RPMI7951 (cell line): ENCODE results near the gene TBC1D32. TPM values are rescaled to one million over a fixed set of nuclear protein-coding genes. Genes with fewer than 3 reads are reported as not detected.
A peak's percentile ranks its signal among the peaks of the same experiment; 100 is the strongest.
"Not testable (repeated sequence)": the region's sequence is repeated elsewhere in the genome, so short reads cannot be mapped to it uniquely, and the experiment has no call there.

Experiments used
- DNase-seq: peaks from one replicate; pipeline ENCODE4 v3.0.0-alpha.2; 2012; ENCODE audit warnings: low read depth
- total RNA-seq: library from RNA; depleted of rRNA; stranded (reverse); fragments of >200 nt; shearing (Covaris generic); gene quantifications from 2 replicates; pipeline ENCODE4 v1.2.3, GENCODE V29; 2014; rRNA removed

TBC1D32 gene, protein sequence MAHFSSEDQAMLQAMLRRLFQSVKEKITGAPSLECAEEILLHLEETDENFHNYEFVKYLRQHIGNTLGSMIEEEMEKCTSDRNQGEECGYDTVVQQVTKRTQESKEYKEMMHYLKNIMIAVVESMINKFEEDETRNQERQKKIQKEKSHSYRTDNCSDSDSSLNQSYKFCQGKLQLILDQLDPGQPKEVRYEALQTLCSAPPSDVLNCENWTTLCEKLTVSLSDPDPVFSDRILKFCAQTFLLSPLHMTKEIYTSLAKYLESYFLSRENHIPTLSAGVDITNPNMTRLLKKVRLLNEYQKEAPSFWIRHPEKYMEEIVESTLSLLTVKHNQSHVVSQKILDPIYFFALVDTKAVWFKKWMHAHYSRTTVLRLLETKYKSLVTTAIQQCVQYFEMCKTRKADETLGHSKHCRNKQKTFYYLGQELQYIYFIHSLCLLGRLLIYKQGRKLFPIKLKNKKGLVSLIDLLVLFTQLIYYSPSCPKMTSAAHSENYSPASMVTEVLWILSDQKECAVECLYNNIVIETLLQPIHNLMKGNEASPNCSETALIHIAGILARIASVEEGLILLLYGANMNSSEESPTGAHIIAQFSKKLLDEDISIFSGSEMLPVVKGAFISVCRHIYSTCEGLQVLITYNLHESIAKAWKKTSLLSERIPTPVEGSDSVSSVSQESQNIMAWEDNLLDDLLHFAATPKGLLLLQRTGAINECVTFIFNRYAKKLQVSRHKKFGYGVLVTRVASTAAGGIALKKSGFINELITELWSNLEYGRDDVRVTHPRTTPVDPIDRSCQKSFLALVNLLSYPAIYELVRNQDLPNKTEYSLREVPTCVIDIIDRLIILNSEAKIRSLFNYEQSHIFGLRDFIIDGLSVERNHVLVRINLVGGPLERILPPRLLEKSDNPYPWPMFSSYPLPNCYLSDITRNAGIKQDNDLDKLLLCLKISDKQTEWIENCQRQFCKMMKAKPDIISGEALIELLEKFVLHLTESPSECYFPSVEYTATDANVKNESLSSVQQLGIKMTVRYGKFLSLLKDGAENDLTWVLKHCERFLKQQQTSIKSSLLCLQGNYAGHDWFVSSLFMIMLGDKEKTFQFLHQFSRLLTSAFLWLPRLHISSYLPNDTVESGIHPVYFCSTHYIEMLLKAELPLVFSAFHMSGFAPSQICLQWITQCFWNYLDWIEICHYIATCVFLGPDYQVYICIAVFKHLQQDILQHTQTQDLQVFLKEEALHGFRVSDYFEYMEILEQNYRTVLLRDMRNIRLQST
- total RNA-seq, result 6.5 and 10.8 TPM in 2 replicates

DNA sequence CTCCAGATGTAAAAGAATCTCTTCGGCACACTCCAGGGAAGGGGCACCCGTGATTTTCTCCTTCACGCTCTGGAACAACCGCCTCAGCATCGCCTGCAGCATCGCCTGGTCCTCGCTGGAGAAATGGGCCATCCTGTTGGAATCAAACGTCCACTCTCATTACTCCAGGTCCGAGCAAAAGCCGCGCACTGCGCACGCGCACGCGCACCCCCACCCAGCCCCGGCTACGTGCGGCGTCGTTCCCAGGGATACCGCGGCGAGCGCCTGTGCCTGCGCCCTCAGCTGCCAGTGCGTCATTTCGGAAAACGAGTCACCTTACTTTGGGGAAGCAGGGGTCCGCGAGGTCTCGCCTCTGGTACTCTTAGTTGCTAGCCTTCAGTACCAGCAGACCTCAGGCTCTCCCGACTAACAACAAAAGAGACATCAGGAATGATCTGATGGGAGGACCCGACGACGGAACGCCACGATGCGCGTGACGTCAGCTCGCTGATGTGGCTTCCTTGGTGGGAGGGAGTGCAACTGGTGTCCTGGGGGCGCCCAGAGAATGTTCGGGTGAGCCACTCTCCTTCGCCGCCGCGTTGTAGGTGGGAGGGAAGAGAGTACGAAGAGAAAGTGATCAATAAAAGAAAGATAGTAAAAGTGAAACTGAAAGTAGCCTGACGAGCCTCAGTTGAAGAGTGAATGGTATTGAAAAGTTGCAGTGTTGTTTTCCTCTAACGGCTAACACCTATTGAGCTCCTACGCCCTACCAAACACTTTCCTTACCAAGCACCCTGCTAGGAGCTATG lies at the start of gene TBC1D32:
TBC1D32 (minus strand) TSS at position 182 of the 788 bp plus-strand sequence; CDS start at position 132, 50 bp downstream.
- peak; percentile 87 for DNase-seq

DNA sequence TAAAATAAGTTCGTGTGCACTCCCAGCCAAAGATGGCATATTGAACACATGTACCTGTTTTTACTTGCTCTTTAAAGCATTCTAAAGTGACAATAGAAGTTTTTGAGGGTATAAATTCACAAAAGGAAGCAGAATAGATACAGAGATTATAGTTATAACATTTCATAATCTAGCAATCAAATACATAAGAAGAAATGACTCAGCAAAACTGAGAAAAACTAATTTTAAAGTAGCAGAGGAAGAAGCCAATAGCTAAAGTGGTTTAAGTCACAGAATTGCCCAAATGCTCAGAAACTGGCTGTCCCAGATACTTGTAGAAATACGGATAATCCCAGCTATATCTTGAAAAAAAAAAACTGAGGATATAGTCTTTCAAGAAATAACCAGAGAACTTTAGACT lies 49.2 kb upstream of the TBC1D32 start:
- DNase-seq, result no peak

DNA sequence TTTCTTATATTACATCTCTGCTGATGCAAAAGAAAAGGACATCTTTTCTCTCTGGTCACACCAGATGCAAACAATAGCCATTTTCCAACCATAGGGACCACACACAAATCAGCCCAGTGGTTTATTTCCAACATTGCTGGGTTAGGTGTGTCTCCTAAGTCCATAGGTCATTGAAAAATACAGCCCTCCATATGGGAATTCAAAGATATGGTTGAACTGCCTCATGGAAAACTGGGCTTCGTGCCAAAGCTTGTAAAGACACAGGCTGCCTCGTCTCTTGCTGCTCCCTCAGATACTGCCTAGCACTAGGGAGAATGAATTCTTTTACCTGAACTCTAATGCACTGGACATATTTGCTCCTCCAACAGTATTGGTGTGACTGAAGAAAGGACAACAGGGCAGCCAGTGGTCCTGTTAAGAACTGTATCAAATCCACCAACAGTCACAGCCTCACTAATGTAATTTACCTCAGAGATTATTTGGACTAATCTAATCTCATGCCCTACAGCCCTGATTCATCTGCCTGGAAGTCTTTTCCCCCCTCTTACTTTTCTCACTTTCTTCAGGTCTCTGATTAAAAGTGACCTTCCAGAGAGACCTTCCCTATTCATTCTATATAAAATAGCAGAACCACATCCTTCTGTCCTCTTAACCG lies 48.3 kb upstream of the TBC1D32 start:
- peak; percentile 30 for DNase-seq

DNA sequence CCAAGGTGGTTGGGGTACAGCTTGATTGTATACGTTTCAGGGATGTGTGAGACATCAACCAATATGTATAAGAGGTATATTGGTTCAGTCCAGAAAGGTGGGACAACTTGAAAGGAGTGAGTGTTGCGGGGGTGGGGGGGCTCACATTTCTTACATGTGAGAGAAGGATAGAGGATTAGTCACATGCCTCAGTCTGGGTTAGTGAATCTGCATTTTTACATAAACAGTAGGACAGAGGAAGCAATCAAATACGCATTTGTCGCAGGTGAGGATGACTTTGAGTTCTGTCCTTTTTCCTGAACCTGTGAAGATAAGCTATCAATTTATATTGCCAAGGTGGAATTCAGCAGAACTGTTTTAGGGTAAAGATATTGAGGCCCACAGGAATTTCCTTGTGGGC lies 42.1 kb upstream of the TBC1D32 start:
- DNase-seq, result no peak

DNA sequence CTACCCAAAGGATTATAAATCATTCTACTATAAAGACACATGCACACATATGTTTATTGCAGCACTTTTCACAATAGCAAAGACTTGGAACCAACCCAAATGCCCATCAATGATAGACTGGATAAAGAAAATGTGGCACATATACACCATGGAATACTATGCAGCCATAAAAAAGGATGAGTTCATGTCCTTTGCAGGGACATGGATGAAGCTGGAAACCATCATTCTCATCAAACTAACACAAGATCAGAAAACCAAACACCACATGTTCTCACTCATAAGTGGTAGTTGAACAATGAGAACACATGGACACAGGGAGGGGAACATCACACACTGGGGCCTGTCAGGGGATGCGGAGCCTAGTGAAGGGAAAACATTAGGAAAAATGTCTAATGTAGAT lies 39.9 kb upstream of the TBC1D32 start:
- DNase-seq, result not testable (repeated sequence)

DNA sequence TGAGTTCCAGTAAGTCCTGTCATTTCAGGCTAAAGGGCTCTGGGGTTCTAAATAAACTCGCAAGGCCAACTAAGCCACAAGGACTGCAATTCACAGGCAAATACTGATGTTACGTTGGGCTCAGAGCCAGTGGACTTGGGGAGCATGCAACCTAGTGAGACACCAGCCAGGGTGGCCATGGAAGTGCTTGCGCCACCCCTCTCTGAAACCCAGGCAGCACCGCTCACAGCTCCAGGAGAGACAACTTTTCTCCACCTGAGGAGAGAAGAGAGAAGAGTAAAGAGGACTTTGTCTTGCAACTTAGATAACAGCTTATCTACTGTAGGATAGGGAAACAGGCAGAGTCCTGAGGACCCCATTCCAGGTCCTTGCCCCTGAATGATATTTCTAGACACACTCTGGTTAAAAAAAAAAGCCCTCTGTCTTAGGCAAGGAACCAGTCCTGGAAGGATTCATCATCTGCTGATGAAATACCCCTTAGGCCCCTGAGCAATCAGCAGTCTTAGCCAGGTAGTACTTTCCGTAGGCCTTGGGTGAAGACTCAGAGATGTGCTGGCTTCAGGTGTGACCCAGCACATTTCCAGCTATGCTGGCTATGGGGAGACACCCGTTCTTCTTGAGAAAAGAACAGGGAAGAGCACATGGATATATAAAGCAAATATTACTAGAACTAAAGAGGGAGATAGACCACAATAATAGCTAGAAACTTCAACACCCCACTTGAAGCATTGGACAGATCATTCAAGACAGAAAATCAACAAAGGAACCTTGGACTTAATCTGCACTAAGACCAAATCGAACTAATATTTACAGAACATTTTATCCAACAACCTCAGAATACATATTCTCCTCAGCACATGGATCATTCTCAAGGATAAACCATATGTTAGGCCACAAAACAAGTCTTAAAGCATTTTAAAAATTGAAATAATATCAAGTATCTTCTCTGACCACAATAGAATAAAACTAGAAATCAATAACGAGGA lies 31.5 kb upstream of the TBC1D32 start:
- DNase-seq, result no peak

DNA sequence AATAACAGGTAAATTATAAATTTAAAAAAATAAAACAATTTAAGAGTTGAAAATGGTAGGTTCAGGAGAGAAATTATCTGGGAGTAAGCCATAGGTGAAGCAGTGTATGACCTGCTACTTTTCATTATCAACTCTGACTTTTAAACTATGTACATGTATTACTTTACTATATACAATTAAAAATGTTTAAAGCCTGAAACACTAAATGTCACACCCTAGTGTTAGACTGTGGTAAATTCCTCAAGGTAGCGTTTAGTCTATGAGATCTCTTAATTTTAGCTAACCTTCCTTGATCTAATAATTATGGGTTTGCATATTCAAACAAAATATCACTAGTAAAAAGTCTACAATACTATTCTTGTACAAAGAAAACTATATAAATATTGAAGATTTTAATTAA lies 22.3 kb upstream of the TBC1D32 start:
- no peak for DNase-seq

DNA sequence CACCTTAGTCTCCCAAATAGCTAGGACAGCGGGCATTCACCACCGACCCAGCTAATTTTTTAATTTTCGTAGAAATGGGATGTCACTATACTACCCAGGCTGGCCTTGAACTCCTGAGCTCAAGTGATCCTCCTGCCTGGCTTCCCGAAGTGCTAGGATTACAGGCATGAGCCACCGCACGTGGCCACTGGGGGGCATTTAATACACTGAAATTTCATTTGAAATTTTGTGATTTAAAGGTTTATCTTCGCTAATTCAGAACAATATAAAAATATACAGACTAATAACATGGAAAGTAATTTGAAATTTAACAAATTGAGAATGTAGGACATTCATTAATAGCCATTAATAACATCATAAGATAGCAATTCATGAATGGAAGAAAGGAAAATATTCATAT lies 20.5 kb upstream of the TBC1D32 start:
- DNase-seq, result peak; percentile 9

DNA sequence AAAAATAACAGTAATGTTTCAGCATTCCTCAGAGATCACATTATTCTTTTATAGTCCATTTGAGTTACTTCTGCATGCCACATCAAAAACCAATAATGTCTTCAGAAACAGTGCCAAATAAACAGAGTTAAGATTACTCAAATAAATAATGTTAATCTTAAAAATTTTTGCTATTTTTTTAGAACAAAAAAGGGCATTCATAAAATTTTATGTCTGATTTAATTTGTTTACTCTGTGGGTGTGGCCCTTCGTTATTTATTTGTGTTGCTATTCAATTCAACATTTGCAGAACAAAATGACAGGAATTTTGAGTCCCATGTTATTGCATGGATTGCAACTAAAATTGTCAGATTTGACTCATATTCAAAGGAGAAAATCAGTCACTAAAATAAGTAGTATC lies 18.7 kb upstream of the TBC1D32 start:
- DNase-seq, result no peak

DNA sequence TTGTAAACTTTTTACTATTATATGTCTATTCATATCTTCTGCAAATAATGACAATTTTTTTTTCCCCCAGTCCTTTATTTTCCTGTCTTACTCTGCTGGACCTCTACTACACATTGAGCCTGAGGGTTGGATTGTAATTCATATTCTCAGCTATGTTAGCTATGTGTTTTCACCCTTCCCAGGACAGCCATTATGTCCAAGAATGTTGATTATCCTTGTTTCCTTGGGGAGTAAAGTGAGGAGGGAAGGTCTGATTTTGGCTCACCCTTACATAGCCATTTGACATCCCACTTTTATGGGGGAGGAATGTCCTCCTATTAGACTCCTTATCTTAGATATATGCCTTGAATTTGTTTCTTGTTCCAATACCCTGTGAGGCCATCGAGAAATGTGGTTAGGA lies 17.6 kb upstream of the TBC1D32 start:
- no peak for DNase-seq

DNA sequence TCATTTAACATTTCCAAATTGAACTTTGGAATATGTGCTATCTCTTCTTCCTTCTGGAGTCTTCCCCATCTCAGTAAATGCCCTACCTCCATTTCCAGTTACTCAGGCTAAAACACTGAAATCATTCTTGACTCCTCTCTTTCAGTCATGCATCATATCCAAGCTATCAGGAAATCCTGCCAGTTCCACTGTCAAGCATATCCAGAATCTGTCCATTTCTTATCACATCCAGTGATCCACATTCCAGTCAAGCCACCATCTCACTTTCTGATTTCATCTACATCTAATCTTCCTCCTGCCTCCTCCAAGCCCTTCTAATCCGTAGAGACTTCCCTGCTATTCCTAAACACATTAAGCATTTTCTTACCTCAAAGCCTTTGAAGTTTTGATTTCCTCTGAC lies 15.3 kb upstream of the TBC1D32 start:
- no peak for DNase-seq

DNA sequence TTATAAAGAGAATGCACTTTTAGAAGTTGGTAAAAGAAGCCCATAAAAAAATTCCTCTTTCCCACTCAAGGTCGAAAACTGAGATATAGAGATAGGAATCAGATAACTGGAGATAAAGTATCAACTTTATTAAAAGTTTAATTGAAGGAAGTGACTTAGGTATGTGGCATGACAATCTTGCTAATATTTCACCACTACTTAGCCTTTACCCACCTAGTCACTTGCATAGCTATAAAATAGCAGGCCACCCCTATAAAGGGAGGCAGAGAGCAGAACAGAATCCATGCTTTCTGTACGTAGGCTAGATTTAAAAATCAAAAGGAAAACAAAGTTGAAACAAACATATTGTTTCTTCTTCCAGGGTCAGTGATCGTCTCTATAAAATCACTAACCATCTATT lies 13.2 kb upstream of the TBC1D32 start:
- no peak for DNase-seq

DNA sequence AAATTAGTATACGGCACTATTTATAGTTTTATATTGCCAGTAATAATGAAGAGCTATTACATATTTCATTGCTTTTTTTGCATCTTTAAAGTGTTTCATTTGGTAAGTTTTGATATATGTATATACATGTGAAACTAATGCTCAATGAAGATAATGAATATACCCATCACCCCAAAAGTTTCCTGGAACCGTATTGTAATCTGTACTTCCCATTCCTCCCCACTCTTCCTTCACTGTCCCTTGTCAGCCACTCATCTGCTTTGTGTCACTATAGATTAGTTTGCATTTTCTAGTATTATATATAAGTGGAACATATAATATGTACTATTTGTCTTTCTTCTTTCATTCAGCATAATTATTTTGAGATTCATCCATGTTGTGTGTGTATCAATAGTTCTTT lies 10.3 kb upstream of the TBC1D32 start:
- no peak for DNase-seq

DNA sequence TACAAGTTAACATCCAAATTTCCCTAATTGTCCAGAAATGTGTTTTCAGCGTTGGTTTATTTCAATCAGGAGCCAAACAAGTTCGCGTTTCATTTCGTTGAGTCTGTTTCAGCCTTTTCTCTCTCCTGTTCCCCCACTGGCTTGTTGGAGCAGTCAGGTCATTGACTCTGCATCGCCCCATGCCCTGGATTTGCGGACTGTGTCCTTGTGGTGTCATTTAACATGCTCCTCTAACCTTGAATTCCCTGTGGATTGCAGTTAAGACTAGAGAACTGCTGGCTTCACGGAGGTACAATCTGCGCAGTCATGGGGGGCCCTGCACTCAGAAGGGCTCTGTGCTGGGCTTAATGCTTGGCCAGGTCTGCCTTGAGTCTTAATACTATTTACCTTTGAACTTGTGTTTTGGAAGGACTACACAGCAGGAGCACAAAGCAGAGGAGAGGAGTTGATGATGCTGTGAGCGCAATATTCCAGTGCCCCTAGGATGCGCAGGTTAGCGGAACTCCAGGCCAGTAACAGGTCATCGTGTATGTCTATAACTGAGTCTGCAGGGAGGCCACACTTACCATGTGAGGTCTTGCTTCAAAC lies 5.5 kb upstream of the TBC1D32 start:
- DNase-seq, result no peak

DNA sequence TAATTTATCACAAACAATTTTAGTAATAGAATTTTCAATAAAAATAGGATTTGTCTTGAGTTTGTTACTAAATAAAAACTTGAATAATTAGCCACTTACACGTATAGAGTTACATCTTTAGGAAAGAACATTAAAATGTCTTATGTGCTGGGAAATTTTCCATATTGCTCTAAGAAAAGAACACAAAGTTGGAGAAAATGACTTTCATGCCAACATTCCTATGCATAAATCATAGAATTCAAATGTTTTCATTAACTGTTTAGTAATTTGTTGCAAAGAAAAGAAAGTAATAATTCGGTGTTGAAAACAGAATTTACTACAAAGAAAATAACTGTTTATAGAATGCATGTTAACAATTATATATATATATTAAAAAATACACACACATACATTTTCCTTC lies 4.7 kb upstream of the TBC1D32 start:
- no peak for DNase-seq

DNA sequence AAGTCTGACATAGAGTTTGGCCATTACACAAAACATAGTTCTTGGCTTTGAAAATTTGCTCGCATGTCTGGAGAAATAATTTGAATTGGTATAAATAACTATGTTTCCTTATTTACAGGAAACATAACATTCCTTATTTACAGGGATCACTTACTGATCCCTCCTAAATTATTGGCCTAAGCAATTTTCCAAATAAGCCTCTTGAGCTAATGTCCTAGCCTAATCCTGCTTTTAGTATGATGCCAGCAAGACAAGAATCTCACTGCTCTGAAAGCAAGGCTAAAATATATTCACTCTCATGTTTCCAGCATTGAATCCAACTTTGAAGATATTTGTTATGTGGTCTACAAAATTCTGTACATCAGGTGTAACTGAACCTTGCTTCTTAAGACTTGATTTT lies 4.1 kb upstream of the TBC1D32 start:
- DNase-seq, result no peak

DNA sequence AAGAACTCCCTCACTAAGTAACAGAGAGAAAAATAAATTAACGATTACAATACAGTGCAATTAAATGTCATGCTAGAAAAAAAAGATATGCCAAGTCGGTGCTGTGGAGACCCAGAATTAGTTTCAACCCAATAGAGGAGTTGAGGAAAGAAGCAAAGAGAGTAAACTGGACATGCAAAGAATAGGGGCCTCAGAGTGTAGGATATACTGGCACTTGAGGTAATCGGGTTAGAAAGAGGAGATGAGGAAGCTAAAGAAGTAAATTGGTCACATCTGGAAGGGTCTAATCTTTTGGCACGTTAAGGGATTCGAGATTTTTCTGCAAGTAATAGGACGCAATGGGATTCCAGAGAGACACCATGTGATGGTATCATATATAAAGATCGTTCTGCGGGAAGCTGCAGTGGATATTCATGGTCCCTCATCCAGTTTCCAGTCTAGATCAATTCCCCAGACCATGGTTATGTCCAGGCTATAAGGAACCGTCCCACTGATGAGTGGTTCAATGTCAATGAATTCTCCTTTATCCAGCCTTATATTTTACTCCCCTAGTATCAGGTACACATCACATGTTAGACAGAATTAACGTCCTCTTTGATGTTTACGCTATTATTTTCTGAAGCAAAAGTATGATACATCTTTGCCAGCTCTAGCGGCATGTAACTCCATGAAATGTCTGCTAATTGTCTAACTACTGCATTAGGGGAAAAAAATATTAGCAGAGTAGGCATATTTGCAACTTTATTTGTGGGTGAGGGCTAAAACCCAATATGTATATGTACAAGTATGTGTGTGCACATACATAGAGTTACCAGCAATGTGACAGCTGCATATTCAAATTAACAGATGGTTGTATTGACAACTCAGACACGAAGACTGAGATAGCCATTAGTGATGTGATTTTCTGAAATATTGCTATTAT lies 1.1 kb upstream of the TBC1D32 start:
- DNase-seq, result peak; percentile 19

DNA sequence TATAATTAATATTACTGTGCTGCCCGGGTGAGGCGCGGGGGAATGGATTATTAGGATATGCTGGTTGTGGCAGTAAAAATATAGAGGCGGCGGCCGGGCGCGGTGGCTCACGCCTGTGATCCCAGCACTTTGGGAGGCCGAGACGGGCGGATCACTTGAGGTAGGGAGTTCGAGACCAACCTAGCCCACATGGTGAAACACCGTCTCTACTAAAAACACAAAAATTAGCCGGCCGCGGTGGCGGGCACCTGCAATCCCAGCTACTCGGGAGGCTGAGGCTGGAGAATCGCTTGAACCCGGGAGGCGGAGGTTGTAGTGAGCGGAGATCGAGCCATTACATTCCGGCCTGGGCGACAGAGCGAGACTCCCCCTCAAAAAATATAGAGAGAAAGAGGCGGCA lies 586 bp downstream of the TBC1D32 start:
- DNase-seq, result not testable (repeated sequence)
